Measurements from ENCODE around the gene TMEM266.

The TMEM266 gene

DNA sequence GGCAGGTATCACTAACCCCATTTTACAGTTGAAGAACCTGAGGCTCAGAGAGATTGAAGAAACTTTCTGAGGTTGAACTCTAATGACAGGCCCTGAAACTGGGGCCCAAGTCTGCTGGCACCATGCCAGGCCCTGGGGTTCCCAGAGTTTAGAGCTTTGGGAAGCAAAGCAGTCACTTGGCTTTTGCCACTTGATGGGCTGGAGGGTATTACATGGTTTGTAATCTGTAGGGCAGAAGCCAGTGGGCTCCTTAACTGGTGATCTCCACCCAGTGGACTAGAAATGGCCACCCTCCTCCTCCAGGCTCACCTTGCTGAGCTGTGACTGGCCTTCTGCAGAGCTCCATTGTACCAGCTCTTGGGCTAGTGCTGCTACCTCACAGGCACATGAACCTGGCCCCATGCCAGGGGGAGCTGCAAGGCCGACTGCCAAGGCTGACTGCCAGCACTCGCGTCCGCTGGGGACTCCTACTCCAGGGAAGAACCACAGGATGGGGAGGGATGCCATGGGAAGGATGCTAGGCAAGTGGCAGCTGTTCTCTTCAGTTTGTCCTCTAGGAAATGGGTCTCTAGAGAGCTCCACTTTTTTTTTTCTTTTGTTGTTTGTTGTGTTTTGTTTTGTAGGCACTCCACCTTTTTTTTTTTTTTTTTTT lies 146.7 kb downstream of the TMEM266 start:
- DNase-seq: no peak

DNA sequence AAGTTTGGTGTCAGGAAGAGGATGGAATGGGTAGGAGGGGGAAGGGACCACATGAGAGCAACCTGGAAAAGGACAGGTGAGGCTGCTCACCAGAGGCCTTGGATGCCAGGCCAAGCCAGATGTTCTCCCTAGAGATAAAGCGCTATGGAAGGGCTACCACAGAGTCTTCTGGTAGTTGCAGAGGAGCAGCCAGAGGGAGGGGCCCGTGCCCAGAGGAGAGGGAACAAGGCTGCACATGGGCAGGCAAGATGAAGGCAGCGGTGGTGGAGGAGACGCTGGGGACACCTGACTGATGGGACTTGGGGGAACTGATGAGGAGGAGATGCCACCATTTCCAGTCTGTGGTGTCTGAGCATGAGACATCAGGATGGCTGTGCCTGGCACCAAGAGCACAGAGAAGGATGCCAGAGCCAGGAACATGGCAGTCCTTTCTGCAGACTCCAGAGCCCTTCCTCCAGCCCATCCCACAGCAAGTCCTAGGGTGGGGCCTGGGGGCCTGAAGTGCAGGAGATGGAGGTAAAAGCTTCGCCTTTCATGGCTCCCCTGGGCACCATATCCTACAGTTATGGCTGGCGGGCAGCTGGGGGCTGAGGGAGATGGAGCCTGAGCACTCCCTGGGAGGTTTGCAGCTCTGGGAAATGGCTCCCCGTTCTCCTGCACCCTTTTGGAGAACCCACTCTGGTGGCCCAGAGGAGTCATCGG lies 148.4 kb downstream of the TMEM266 start:
- no peak for DNase-seq

DNA sequence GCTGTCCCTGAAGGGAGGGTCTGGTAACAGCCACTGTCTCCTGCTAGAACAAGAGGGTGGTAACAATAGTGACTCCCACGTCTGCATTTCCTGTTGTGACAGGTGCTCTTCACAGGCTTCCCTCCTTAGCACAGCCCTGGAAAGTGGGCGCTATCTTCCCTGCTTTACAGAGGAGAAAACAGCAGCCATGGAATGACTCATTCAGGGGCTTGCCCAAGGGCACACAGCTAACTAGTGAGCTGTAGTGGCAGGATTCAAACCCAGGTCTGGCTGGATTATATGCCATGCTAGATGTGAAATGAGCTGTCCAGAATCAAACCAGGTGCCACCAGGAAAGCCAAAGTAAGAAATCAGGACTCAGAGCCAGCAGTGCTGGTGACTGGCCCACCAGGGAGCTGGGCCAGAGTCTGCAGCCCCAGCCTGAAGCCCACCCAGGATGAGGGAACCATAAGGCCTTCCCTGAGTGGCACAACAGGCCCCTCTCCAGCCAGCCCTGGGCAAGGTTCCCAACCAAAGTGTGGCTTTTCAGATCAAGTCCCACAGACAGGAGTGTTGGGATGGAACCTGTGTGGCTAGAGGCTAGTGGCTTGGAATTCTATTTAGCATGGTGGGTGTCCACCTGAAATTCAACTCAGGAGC lies 149.1 kb downstream of the TMEM266 start:
- no peak for DNase-seq

DNA sequence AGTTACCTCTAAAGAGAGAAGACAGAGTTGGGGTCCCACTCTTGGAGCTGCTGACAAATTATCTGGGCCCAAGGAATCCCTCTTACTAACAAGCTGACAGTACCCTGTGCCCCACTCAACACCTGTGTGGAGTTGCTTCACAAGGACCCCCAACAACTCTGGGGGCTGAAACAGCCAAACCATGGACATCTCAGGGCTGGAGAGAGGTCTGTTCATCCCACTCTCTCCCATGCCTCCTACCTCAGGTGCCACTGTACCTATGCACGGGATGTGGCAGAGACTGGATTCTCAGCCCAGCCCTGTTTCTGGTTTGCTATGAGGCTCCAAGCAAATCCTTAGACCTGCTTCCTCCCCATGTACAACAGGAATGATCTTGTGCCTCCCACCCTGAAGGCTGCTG lies 149.7 kb downstream of the TMEM266 start:
- no peak for DNase-seq

DNA sequence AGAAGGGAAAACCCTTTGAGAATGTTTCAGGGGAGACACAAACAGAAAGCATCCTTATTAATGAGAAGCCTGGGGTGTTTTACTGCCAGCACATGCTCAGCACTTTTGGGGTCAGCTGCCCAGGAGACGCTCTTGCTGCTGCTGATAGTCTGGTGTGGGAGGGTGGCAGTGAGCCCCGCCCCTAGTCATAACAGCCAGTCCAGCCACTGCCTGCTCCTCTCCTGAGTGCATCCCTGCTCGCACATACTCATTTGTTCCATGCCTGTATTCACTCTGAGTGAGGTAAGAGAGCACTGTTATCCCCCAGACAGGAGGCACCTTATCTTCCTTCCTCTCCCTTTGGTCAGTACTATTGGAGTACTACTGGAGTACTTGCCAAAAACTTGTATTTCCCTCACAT lies 150.2 kb downstream of the TMEM266 start:
- DNase-seq: no peak

DNA sequence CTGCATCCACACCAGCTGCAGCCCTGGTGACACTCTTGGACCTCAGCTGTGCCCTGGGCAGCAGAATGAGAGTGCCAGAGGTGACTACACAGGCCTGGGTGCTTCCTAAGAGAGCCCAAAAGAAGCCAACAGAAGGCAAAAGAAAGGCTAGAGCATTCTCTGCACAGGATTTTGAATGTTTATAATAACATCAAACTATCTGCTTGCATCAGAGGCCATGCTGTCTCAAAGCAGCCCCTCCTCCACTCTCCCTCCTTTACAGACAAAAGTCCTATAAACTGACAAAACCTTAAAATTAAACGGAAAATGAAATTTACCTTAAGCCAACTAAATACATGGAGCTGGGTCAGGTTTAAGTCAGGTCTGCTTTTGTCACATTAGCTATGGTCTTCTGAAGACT lies 155.8 kb downstream of the TMEM266 start:
- no peak for DNase-seq

DNA sequence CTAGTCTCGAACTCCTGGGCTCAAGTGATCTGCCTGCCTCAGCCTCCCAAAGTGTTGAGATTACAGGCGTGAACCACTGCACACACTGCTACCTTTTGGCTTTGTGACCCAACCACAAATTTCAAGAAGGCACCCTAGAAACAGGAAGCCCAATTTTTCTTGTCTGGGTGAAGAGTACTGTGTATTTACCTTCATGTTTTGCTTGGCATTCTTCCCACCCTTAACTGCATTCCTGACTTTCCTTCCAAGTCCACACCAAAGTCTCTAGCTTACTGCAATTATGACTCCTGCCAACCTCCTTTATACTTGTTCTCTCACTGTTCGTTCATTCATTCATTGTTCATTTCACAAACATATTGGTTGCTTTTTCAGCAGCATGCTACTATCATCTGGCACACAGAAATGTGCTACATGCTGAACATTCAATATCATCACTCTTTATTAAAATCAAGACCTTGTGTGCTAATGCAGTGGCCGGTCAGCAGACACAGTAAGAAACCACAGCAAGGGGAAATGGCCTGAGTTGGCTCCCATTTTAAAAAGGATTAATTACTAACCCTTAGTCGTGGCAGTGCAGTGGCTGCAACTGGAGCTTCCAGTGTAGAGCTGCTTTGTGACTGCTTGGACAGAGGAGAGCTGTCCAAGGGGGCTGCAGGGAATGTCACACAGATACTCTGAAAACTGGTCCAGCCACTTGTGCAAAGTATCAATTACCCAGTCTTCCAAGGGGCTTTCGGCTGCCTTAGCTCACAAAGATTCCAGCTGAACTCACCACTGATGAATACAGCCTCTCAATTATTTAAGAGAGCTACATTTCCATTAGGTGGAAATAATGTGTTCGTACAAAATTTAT lies 157.5 kb downstream of the TMEM266 start:
- DNase-seq: no peak

DNA sequence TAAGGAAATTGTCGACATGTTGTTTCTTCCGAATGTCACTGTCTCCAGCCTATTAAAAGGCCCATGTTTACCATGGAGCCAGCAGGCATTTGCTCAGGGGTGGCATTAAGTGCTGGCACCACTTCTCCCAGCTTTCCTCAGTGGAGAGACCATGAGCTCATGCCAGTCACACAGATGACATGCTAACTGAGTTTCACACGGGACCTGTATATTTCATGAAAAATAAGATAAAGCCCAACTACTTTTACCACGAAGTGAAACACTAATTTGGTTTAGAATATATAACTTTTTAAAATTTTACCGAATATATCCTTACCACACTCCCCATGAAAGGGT lies 158.1 kb downstream of the TMEM266 start:
- DNase-seq: no peak

DNA sequence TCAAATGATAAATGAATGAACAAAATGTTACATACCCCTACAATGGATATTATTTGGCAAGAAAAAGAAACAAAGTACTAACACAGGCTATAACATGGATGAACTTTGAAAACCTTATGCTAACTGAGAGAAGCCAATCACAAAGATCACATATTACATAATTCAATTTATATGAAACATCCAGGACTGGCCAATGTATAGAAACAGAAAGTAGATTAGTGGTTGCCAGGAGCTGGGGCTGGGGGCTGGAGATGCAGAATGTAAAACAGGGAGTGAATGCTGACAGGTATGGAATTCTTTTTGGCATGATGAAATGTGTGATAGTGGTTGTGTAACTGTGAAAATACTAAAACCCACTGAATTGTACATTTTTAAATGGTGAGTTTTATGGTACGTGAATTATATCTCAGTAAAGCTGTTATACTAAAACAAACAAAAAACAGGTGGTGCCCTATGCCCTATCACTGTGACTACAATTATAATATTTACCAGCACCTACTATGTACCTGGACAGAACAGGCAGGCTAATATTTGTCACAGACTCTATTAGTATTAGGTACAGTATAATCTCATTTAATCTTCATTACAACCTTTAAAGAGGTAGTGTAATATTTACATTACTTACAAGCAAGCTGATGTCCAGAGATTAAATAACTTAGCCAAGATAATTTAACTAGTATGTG lies 161.4 kb downstream of the TMEM266 start:
- no peak for DNase-seq

DNA sequence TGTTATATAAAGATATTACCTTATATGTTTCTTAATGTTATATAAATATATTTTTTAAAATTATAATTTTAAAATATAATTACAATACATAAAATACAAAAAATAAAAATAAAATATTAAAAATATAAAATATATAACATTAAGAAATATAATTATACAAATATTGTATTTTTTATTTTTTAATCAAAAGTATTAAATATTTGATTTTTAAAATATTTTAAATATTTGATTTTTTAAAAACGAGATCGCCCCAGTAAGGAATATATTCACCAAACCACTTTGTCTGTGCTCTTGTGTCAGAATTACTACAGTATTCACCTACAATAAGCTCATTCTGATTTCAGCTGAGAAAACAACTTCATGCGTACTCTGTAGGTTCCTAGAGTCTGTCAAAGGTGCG lies 162.4 kb downstream of the TMEM266 start:
- DNase-seq: no peak

DNA sequence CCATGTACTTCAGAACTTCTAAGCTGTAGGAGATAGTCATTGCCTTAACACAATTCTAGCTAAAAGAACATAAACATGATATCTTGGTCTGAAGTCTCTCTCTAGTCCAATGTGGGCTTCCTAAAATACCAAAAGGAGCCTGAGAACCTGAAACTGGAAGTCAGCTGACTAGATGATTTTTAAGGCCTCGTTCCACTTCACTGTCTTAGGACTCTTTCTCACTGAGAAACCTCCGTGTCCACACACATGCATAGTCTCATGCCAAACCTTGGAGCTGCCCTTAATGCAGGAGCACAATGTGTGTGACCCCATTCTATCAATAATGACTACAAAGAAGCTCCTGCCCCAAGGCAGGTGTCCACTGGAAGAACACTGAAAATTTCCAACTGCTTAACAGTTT lies 163.7 kb downstream of the TMEM266 start:
- no peak for DNase-seq

DNA sequence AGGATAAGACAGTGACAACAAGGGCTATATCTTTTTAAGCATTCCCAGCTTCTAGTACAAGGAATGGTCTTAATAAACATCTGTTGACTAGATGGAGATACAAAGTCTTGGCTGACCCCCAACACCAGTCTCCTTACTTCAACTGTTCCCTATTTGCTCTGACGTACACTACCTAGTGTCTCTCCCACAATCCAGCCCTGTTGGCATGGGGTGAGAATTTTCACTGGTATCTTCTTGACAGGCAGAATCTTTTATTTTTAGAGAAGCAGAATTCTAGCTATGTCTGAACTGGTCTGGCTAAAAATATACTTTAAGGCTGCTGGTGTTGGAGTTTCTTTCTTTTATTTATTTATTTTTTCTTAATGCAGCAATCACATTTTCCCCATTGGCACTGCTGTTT lies 169.5 kb downstream of the TMEM266 start:
- no peak for DNase-seq

DNA sequence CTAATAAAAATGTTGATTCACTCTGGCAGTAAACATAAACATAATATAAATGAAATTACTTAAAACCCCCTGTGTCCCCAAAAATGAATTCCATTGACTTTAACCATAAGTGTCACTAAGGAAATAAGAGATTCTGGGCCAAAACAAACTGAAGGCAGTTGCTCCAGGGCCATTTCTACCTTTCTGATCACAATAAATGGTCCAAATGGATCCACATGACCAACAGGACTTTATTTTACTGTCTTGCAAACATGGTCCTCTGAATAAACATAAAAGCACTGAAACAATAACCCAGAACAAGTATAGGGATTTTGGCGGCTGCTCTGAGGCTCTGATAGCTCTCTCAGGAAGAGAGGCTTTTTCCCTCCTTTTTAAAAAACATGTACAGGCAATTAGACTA lies 174.1 kb downstream of the TMEM266 start:
- no peak for DNase-seq

DNA sequence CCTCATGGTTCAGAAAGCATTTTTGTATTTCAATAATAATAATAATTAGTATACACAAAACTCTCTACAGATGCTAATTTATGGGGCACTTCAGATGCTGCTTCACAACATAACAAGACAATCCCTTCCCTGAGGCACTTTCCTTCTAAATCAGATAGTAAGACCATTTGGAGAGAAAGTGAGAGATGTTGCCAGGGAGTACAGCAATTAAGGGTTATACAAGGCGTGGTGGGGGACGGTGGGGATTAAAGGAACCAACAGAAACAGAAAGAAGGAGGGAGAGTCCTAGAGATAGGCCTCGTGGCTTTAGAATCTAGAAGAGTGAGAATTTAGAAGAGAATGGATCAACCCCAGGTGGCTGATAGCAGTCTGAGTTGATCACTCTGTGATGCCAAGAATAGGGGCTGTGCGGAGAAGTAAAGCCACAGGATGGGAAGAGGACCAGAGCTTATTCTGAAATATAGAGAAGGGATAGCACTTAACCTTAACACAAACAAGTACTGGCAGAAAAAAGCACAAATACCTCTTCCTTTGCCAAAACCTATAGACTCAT lies 174.6 kb downstream of the TMEM266 start:
- no peak for DNase-seq

DNA sequence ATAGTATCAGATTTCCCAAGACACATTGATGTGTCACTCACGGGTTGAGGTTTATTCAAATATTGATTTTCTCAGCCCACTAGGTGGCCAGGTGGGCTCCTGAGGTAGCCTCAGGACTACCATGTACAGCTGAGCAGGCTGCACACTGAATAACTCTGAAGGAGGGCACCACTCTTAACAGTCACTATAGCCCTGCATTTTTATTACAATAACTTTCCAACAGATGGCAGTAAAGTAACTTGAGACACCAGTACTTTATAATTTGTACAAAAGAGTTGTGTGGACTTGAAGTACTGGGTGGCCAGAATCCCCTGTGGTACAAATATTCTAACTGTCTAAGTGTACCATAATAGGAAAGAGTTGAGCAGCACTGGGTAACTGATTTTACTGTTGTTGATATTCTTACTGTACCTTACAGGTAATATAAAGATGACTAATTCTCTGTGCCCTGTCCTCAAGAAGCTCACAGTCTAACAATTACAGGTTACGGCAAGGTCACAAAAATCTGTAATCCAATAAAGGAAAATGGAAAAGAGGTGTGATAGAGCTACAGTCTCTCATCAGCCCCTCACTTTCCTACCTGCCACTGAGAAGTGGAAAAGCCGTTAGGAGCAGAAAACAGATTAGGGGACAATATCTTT lies 175.5 kb downstream of the TMEM266 start:
- no peak for DNase-seq

DNA sequence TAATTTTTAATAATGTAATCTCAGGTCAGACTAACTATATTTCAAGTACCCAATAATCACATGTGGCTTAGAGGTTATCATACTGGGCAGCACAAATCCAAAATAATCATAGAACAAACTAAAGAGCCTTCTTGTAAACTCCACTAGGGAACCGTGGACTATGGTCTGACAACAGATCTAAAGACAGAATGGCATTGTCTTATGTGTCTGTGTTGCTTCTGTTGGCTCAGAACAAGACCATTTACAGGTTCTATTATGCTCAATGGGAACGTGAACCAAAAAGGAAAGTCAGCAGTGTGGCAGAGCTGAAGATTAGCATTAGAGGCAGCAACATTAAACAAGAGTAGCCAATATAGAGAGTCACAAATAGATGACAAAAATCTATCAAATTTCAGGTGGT lies 176.6 kb downstream of the TMEM266 start:
- no peak for DNase-seq

DNA sequence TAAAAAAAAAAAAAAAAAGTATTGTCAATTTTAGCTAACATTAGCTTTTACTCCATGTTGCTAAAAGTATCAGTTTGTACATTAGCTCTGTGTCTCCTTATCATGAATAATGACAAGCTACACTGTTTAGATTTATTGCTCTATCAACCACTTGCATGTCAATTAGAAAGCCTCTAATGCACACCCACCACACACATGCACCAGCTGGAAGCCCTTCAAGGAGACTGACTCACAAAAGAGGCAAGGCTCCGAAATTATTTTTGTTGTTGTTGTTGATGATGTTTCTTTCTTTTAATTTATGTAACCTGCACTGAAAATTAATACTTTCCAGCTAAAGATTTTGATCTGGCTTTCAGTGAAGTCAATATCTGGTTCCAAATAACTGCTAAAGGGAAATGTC lies 180.0 kb downstream of the TMEM266 start:
- no peak for DNase-seq

DNA sequence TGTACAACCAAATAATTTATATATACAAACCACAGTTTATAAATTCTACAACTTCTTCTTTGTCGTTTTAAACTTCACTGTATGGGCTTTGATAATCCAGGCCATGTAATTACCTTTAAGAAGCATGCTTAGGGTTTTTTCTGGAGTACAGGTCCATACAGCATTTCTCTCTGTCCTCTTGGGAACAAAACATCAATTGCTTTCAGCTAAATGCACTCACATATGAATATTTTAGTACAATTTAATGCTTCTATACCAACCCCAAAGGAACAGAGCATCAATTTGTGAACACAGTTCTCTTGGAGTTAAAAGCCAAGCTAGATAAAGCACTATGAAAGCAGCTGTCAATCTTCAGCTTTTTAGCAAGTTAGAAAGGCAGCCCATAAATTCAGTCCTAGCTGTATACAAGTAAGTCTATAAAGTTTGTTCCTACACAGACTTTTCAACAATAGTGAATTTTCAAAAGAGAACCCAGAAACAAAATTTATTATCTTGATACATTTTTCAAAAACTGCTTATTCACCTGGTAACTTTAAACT lies 185.4 kb downstream of the TMEM266 start:
- no peak for DNase-seq

DNA sequence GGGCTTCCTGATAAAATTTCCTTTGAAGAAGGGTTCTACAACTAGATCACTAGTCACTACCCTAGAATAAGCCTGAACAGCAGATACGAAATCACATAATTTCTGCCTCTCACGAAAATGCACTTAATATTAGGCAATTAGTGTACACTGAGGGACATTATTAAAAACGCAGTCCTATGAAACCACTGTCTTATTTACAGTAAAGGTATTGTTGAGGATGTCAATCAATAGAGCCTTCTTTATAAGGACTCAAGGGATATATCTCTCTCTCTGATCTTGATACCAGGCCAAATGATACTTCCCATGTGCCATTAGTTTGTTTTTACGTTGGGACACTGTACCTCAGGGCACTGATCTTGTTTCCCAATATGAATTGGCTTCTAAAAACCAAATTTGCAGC lies 191.9 kb downstream of the TMEM266 start:
- no peak for DNase-seq

DNA sequence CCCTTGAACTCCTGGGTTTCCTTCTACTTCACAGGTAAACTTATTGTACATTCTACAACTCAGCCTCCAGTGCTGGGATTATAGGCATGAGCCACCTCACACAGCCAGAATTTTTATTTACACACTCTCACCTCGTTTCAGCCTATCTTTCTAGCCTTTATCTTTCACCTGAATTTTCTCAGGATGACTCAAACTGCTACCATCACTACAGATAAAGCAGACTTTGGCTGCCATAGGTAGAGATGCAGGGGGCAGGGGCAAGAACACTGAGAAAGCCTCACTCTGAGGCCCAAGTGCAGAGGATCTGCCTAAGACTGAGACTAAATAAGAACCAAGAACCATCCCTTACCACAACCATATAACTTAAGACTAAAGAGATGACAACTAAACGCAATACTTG lies 192.5 kb downstream of the TMEM266 start:
- DNase-seq: no peak

DNA sequence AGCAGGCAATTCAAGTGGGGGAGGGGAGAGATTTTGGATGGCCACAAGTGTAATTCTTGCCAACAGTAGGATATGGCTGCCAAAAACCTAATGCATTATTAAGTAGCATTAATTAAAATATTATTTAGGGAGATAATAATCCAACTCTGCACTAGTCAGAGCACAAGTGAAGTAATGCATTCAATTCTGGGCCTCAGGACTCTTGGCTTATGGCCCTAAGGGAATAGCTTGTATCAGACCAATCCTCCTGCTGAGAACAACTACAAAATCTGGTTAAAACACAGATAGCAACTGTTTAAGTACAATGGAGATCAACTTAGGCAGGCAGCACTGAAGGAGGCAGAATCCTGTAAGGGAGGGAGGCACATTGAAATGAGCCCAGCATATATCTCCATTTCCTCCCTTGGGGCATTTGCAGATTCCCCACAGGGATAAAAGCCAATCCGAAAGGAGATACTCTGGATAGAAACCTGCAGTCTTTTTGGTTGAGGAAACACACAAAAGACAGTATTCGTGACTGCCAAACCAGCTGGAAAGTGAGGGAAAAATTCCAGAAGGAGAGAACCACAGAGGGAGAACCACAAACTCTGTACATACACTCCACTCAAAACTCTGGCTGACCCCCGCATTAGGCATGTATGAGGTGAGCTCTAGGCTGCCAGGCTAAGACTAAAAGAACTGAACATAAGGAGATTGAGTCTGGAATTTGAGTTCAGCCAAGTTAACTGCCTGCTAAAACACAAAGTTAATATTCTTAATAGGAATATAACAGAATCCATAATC lies 194.1 kb downstream of the TMEM266 start:
- DNase-seq: no peak
